Activated T-cell treated with anti-CD3 and anti-CD28 coated beads for 1 hour (primary cell): ENCODE results near the gene ENO4.

Source experiments
- DNase-seq: peaks from one replicate; pipeline ENCODE4 v3.0.0-alpha.2; 2020; ENCODE audit warnings: low read depth

ENO4 gene

DNA sequence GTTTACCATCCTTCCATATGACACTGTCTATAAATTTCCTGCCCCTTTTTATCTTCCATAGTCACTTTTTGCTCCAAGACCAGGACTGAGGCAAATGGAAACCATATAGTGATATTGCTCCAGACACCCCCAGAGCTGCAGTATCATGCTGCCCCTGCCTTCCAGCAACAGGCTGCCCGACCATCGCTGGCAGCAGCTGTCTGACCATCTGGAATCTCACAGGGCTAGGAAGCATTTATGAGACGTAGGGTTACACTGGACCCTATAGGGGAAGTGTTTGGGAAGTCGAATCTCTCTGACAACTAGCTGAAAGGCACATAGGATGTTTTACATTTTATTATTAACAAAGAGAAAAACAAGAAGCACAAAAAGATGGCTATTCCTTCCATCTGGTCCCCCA, 19.4 kb downstream of the ENO4 start:
- no peak for DNase-seq

DNA sequence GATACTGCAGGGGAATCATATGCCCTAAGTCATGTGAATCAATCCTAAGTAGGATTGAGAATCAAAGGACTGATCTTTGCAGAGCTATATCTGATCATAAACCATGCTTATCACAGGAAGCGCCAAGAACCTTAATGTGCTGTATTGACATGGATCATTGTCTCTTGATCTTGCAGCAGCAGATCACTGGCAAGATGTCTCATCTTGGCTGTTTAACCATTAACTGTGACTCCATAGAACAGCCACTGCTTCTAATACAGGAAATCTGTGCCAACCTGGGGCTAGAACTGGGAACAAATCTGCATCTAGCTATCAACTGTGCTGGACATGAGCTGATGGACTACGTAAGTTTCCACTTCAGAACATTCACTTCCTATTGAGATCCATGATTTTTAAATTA, 21.6 kb downstream of the ENO4 start:
- DNase-seq, result no peak

DNA sequence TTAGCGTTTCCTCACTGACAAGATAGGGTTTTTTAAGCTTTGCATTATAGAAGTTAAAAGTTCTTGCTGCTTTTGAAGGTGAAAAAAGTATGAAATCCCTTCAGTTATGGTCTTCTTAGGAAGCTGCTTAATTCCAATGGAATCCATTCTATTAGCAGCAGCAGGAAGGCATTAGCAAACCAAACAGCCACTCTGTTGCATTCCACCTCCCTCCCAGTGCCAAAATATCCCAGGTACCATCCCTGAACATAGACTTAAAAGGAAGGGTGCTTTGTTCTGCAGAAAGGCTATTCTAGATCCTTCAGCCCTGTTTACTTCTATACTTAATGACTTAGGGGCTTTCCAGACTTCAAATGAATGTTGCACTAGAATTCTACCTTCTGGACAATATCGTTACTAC, 23.8 kb downstream of the ENO4 start:
- DNase-seq, result no peak

DNA sequence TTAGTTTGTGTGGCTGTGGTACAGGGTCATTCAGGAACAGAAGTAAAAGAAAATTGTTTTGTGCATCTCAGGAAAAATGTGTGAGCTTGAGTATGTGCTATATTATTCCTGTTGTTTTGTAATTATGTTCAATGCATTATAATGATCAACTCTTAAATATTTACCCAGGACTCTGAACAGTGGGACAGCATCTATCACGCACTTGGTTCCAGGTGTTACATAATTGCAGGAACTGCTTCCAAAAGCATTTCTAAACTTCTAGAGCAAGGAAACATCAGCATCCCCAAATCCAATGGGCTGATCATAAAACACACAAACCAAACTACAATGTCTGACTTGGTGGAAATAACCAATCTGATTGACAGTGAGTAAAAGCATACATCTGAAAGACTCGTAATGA, 26.6 kb downstream of the ENO4 start:
- DNase-seq, result no peak

DNA sequence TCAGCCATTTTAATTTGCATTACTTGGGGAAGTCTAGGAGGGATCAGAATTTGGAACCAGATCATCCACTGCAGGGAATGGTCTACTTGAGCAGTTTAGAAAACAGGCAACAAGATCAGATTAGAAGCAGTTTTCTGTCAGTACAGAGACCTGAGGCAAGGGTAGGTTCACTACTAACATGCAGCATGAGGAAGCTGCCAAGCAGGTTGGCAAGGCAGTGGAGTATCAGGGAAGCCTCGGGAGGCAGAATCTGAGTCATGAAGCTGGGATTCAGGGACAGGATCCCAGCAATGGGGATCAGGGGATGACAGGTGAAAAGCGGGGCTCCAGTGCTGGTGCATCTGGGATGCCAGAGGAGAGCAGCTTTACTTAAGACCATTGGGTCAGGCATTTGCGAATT, 28.1 kb downstream of the ENO4 start:
- no peak for DNase-seq

DNA sequence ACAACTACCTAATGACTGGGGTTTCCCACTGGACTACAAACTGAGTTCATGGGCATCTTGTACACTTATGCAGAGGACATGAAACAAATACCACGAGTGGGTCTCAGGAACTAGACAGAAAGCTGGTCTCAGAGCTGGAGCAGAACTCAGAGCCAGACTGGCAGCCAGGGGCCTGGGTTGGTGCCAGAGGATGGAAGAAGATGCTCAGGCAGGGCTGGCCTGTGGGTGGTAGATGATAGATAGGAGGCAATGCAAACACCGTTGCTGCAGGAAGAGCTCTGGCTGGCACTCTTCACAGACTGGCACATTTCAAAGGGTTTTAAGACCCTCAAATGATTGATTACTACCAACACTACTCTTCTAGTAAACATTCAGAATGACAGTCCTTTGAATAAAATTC, 28.8 kb downstream of the ENO4 start:
- no peak for DNase-seq

DNA sequence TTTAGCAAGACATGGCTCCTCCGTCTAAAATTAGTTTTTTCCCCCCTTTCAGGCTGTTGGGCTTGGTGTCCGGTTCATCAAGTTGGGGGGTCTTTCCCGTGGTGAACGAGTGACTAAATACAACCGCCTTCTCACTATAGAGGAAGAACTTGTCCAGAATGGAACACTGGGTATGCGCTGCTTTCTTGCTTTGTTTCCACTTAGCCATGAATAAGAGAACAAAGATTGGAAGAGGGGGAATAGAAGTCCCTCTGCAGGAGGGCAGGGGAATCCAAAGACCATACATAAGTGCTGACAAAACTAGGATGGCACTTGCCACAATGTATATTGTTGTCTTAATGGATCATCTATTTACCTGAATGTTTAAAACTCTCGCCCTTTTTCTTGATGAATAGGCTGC, 30.5 kb downstream of the ENO4 start:
- DNase-seq, result no peak

DNA sequence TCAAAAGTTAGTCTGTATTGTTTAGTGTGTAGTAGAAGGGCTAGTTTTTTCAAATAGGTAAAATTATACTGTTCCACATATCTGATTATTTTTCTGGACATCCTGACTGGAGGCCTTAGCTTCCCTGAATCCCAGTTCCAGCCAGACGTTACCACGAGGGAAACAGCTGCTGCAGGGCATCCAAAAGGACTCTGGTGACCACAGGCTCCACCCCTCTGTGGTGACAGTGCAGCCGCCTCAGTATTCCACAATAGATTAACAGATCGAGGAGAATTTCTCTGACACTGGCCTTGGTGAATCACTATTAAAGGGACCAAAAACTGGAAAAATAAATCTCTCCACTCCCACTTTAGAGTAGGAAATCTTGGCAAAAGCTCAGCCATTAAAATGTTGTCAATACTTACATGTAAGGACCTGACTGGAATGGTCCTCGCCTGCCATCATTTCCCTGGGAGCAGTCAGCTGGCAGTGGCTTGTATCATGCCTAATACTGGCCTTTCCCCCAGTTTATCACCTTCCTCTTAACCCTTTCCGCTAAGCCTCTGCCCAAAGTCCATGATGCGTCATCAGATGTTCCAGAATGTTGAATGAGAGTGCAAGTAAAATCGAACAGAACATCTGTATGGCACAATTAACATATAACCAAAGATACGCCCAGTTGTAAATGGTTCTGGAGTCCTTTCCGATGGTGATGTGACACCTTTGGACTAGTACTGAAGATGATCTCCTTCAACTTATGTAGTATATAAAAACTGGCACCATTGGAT, 31.6 kb downstream of the ENO4 start:
- no peak for DNase-seq

DNA sequence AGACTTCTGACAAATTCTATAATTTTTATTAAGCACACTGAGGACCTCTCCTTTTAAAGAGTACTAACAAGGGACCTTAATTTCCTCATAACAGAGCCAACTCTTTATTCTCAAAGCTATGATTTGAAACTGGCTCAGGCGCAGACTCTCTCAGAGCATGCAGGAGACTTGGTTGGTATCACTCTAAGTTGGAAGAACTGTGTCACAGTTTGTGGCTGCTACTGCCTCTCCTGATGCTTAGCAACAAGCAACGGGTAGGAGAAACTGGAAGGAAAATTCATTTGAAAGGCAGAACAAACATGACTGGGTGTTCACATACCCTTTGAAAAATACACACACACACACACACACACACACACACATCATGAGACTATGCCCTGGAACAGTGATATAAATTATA, 33.3 kb downstream of the ENO4 start:
- DNase-seq, result no peak

DNA sequence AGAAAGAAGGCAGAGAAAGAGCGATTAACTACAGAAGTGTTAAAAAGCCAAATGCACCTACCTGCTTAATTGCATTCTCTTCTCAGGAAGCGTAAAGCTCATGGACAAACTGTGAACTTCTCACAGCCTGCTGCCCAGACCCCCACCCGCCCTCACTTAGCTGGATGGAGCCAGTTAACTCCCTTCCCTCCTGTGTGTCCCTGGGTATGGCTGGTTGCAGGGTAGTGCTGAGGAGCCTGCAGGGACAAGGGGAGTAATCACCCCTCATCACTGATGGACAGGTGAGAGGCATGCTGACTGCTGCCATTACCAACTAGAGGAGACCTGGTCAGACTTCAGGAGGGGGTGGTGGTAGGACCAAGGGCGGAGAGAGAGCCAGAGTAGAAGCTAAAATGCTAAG, 37.5 kb downstream of the ENO4 start:
- DNase-seq, result no peak

DNA sequence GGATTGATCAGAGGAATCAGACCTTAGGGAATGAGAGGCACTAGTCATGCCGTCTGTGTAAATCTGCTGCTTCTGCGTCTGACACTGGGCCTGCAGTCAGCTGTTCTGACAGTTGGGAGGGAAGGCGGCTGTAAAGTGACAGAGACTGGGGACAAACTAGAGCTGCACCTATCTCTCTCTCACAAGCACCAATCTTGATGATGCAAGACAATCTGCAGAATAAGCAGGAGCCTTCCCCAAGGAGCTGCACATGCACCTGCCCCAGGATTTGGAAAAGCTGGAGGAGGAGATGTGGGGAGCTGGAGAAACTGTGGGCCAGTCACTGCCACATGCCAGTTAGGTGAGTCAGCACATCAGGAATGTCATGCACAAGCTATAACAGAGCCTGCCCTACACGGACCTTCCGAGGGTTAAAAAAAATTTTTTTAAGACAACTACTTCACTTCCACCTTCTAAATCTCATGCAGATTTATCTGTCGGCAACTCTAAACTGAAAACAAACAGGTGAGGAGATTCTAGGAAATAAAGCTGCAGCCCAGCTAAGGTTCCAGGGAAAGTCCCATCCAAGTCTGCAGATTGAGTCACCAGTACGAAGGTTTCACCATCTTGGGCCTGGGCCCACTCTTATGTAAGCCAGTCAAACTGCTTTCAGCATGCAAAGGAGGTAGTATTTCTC, 39.2 kb downstream of the ENO4 start:
- DNase-seq, result no peak

DNA sequence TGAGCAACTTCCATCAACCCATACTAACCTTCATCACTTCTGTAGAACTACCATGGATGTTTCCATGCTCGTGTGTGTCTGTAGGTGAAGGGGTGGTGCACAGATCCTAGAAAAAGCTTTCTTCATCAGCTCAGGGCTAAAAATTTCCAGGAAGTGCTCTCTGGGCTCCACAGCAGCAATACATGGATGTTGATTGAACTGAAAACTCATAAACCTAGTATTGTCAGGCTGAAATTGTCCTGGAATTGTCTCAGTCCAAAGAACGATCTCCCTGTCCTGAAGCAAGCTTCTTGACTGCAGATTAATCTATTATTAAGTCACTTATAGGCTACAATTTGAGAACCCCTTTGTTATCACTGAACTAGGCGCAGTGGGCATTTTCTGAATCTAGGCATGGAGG, 39.8 kb downstream of the ENO4 start:
- DNase-seq, result no peak

DNA sequence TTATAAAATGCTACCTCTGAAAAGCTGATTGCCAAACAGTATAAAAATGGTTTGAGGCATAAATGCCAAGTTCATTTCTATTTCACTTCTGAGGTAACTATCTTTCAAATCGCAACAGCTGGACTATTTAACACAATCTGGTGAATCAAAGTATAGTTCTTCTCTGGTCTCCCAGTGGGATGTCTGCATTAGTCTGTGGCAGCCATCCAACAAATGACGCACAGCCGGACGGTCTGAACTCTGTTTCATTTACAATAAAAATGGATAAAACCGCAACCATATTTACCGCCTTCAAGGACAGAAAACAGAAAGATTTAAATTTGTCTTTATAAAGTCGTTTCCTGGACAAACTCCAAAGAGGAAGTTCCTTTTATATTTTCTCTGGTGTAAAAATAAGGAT, 41.9 kb downstream of the ENO4 start:
- DNase-seq, result no peak

DNA sequence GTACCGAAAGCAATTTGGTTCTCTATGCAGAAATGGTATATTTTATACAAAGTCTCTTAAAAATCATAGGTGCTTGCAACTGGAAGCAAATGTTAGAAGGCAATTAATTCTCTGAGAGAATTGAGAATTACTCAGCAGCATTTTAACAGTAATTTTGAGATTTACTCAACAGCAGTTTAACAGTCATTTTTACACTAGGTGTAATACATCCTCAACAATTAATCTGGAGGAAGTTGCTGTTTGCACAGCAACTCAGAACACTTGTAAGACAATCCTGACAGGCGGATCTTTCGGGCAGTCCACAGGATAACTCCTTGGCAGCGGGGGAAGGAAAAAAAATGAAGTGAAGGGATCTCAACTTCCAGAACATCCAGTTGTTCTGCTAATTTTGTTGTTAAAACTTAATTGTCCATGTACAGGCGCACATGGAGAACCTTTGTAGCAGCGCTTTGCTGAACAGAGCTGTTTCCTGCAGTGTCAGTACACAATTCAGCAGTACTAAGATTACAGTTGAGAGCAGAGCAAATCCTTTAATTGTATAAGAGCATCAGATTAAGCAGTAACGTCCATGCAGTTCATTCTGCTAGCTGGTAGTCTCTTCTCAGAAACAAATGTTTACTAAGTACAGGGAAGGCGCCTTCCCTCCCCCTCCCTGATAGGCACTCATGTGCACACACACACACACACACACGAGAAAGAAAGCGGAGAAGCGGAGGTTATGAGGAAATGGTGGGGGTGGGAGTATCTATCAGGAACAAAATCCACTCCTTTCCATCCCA, 43.8 kb downstream of the ENO4 start:
- DNase-seq, result no peak

DNA sequence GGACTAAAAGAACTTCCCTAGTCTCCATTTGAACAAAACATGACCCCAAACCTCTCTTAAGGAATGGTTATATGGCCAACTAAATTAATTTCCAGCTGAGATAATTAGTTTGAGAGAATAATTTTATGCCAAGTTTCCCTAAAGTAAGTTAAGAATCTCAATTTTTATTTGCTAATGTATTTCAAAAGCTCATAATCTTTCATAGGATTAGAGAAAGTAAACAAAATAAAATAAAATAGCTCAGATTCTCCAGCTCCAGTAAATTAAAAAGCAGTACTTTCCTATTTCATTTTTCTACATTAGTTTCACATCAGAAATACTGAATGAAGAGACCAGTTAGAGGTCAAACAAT, 44.4 kb downstream of the ENO4 start:
- no peak for DNase-seq

DNA sequence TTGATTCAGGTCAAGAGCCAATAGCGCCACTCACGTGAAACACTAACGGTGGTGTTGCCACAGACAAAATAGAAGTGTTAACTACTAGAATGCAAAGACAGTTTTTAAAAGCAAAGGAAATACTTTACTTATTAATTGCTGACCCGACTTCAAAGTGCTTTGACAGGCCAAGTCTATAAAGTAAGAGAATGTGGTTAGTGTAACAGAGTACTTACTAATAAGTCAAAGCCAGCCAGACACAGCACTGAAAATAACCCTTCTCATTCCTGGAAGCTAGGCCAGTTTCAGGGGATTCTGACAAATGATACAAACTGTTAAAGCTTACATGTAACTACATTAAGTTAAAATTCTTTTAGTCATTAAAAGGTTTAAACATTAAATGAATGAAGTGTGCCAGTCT, 50.3 kb downstream of the ENO4 start:
- DNase-seq, result no peak

DNA sequence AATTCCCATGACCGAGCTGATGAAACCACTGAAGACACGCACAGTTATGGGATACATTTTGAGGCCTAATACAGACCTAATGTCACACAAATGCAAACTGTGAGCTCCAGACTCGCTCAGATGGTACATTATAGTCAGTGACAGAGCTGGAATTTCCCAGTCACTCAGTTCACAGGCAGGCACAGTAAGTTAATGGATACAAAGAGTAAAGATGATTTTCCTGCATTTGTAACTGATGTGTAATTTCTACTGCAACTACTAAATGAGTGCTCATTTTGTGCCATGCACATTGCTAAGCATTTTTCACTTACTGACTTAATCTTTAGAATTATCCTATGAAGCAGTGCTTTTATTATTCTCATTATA, 56.5 kb downstream of the ENO4 start:
- no peak for DNase-seq

DNA sequence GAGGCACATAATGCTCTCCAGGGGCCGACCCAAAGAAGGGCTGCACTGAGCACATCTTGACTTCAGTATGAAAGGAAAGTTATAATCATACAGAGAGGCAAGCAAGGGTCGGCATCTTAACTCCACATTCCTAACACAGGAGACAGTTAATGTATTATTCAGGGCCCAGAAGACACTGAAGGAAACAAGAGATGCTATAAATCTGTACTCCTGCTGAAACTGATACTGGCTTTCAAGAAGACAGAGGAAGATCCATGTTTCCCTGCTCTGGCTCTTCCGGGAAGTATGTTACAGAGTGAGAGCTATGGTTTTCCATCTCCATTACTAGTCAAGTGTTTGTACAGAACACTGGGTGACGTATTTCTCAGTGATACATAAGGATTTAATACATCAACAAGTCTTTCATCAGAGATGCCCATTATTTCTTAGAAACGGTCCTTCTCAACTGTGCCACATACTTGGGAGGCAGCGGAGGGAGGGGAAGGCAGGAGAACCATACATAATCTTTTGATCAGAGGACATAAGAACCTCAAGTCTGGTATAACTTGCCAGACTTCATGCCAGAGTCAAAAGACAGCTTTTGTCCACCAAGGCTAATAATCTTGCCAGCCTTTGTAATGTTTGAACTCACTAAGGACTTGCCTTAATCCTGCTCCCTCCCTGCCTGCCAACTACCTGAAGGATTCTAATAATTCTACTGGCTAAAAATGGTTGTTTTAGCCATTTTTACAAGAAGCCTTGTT, 58.1 kb downstream of the ENO4 start:
- no peak for DNase-seq

DNA sequence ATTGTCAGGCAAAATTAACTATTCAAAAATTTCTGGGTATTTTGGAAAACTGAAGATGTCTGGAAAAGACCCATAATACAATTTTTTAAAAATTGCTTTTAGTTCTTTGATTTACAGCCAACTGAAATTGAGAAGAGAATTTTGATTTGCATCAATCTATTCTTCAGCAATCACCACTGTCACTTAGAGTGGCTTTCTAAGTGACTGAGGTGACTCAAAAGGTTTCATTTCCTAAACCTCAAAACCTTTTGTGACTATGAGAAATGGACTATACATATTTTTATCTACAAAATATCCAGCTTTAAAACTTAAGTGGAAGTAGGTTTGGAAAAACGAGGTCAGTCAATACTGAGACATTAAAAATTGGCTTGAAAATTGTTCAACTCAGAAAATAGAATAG, 60.0 kb downstream of the ENO4 start:
- DNase-seq, result no peak

DNA sequence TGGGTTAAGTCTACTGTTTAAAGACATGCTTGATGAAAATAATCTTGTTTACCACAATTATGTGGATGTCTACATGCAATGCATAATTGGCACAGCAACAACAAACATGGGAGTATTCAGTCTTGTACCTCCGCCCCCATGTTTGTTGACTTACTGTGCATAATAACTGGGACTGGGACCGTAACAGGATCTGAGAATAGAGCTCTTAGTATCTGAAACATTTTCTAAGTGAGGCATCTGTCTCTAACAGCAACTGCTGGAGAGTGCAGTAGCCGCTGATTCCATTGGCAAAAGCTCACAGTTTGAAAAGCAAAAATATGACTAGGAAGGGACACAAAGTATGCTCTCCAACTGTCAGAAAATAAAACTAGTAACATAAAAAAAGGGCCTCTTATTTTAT, 61.6 kb downstream of the ENO4 start:
- DNase-seq, result no peak

DNA sequence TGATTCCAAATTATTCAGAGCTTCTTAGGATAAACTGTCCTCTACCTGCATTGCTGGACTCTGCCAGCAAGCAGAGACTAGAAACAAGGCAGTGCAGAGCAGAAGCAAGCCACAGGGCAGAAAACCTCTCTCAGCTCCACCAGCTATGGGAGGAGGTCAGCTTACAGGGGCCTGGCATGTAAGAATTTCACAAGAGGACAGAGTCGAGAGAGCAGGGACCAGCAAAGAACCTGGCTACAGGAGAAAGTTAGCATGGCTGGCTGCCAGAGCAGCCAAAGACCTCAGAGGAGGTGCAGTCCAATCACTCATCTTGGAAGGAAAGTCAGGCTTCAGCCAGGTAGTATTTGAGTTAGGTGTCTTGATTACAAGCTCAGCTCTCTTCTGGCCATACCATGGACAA, 62.9 kb downstream of the ENO4 start:
- DNase-seq, result no peak

DNA sequence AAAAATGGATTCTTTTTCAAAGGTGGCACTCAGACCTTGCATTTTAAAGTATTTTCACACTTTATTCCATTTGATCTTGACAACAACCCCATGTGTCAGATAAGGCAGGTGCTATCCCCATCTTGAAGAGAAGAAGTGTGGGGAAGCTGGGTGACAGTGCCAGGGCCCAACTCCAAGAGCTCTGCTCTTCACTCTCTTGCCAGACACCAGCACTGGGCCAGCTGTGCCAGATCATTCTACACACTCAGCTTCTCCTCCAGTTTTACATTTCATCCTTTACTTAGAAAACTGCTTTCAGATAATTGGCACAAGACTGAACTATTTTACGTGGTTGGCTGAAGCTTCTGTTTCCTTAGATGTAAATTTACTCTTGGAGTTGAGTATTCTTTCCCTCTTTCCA, 64.4 kb downstream of the ENO4 start:
- DNase-seq, result no peak

DNA sequence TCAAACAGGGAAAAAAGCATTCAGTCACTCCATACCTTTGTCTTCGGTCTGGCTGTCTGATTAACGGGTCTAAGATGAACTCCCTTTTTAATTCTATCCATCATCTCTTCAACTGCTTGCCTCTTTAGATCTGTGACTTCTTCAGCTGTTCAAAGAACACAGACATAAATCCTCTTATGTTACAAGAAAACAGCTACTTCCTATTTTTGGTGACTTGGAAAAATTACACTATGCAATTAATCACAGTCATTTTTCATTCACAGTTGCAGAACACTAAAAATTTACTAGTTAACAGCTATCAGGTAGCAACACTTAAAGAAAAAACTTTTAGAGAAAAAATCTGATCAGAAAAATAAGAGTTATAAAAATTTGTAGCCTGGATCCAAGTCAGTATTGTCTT, 66.0 kb downstream of the ENO4 start:
- DNase-seq, result no peak
